ENCODE measurements around the gene FAM107B.

FAM107B gene

DNA sequence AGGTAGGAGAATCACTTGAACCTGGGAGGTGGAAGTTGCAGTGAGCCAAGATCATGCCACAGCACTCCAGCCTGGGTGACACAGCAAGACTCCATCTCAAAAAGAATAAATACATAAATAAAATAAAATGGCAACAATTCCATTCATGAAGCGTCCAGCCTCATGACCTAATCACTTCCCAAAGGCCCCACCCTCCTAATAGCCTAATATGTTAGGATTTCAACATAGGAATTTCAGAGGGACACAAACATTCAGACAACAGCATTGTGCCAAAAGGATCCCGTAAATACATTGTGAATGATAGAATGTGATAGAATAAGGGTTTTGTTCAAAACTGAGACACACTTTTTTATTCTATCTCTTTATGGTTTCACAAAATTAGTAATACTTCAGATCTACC is 90.3 kb downstream of the FAM107B start:
- H3K4me1 Mint-ChIP-seq, result peaks cover 15% of the 10 kb centered on the region
- H3K36me3 Mint-ChIP-seq (ENCODE audit: low read depth), result no peaks in the 10 kb centered on the region
- peaks cover 7% of the 10 kb centered on the region for H3K27me3 Mint-ChIP-seq (ENCODE audit: low read depth)
- H3K4me3 Mint-ChIP-seq, result no peak overlapping the region
- H3K27ac Mint-ChIP-seq, result no peak overlapping the region
- no peak for TF ChIP-seq CTCF (IDR thresholded peaks at IDR 0.05; ENCODE audit: unreplicated experiment in 3 of 3)
- no peaks in the 10 kb centered on the region for H3K9me3 Mint-ChIP-seq

DNA sequence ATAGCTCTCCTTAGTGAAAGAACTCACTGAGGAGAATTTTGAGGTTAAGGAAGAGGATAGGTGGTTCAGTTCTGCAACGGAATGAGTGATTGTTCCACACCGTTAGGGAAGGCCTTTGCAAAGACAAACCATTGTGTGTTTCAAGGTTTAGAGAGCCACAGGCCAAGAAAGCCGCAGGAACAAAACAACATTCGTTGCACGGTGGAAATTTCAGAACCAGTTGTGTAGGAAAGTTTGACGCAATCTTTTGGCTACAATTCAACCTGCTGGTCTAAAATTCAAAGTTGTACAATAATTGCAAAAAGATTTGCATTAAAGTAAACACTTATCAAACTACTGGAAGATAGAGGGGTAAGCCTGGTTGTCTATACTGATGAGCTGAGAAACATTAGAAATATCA is 91.4 kb downstream of the FAM107B start:
- no peak for TF ChIP-seq CTCF (IDR thresholded peaks at IDR 0.05; ENCODE audit: unreplicated experiment in 3 of 3)

DNA sequence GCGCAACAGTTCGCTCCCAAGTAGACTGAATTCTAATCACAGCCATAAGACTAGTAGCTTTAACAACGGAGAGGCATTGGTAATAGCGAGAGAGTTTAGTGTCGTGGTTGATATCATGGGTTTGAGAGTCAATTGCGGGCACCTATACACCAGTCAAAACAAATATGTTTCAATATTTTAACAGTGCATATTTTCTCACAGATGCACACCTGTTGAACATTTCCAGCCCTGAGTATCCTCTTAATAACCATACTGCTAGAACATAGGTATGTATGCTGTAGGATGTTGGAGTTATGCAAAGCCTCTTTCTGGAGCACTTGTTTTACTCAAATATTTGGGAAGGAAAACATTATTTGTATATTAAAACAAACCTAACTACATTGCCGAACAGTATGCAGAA is 92.9 kb downstream of the FAM107B start:
- TF ChIP-seq CTCF (IDR thresholded peaks at IDR 0.05; ENCODE audit: unreplicated experiment in 3 of 3), result no peak
- Mint-ChIP-seq H3K9me3 (no peaks in the 10 kb centered on the region), H3K27me3 (ENCODE audit: low read depth) (peaks cover 7% of the 10 kb centered on the region), H3K36me3 (ENCODE audit: low read depth) (no peaks in the 10 kb centered on the region), H3K4me3 (no peak overlapping the region), H3K27ac (no peak overlapping the region), H3K4me1 (no peaks in the 10 kb centered on the region)

More for the DNA sequence above, 91.4 kb downstream of the FAM107B start:
- no peak overlapping the region for H3K27ac Mint-ChIP-seq
- peaks cover 8% of the 10 kb centered on the region for H3K4me1 Mint-ChIP-seq
- no peaks in the 10 kb centered on the region for H3K9me3 Mint-ChIP-seq
- H3K36me3 Mint-ChIP-seq (ENCODE audit: low read depth), result no peaks in the 10 kb centered on the region
- H3K27me3 Mint-ChIP-seq (ENCODE audit: low read depth), result peaks cover 7% of the 10 kb centered on the region
- no peak overlapping the region for H3K4me3 Mint-ChIP-seq

DNA sequence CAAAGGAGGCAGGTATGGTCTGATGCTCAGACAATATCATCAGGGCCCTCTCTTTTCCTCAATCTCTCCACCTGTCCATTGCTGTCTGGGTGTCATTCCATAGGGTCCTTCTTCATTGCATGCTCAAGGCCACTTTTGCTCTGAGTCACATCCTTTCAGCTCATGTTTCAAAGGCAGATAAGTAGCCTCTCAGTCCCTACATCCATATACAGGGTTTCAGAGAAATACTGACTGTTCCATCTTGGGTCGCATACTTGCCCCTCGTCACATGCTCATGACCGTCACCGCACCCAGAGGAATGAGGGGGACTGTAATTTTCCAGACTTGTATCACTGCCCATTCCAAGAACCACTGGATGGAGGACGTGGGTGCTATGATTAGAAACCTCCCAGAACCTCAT is 93.4 kb downstream of the FAM107B start:
- Mint-ChIP-seq H3K27me3 (ENCODE audit: low read depth) (peaks cover 9% of the 10 kb centered on the region), H3K36me3 (ENCODE audit: low read depth) (no peaks in the 10 kb centered on the region), H3K4me1 (no peaks in the 10 kb centered on the region), H3K27ac (no peak overlapping the region), H3K4me3 (no peak overlapping the region), H3K9me3 (no peaks in the 10 kb centered on the region)
- no peak for TF ChIP-seq CTCF (IDR thresholded peaks at IDR 0.05; ENCODE audit: unreplicated experiment in 3 of 3)

- H3K9me3 Mint-ChIP-seq, result no peaks in the 10 kb centered on the region
- TF ChIP-seq CTCF (IDR thresholded peaks at IDR 0.05; ENCODE audit: unreplicated experiment in 3 of 3), result no peak
- no peak overlapping the region for H3K27ac Mint-ChIP-seq
- H3K27me3 Mint-ChIP-seq (ENCODE audit: low read depth), result peaks cover 4% of the 10 kb centered on the region
- no peaks in the 10 kb centered on the region for H3K36me3 Mint-ChIP-seq (ENCODE audit: low read depth)
- peaks cover 5% of the 10 kb centered on the region for H3K4me1 Mint-ChIP-seq
- H3K4me3 Mint-ChIP-seq, result no peak overlapping the region
These were observed 96.1 kb downstream of the FAM107B start for GRCh38 chr10:14678637-14679036.

- H3K4me1 Mint-ChIP-seq, result peaks cover 12% of the 10 kb centered on the region
- H3K4me3 Mint-ChIP-seq, result no peak overlapping the region
- H3K36me3 Mint-ChIP-seq (ENCODE audit: low read depth), result no peaks in the 10 kb centered on the region
- peaks cover 4% of the 10 kb centered on the region for H3K27me3 Mint-ChIP-seq (ENCODE audit: low read depth)
- no peak for TF ChIP-seq CTCF (IDR thresholded peaks at IDR 0.05; ENCODE audit: unreplicated experiment in 3 of 3)
- H3K27ac Mint-ChIP-seq, result peak overlapping the region in 2 of 3 experiments; percentile 30 to 39
- no peaks in the 10 kb centered on the region for H3K9me3 Mint-ChIP-seq
These were observed 98.0 kb downstream of the FAM107B start for GRCh38 chr10:14676732-14677131.

Measured in nephron (organoid).